ENCODE results near the gene INPPL1.

The INPPL1 gene

DNA sequence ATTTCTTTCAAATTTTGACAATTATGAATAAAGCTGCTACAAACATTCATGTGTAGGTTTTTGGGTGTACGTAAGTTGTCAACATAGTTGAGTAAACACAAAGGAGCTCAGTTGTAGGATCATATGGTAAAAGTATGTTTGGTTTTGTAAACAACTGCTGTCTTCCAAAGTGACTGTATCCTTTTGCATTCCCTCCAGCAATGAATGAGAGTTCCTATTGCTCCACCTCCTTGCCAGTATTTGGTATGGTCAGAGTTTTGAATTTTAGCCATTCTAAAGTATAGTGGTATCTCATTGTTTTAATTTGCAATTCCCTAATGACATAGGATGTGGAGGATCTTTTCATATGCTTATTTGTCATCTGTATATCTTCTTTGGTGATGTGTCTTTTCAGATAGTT lies 47.4 kb downstream of the INPPL1 start:
- Histone ChIP-seq H3K27me3 (replicated peaks) (no peaks in the 10 kb centered on the region), H3K27ac (no peak overlapping the region), H3K4me3 (ENCODE audit: low read depth, low read length) (no peak overlapping the region), H3K36me3 (replicated peaks) (no peaks in the 10 kb centered on the region)
- TF ChIP-seq, protein P1, sequence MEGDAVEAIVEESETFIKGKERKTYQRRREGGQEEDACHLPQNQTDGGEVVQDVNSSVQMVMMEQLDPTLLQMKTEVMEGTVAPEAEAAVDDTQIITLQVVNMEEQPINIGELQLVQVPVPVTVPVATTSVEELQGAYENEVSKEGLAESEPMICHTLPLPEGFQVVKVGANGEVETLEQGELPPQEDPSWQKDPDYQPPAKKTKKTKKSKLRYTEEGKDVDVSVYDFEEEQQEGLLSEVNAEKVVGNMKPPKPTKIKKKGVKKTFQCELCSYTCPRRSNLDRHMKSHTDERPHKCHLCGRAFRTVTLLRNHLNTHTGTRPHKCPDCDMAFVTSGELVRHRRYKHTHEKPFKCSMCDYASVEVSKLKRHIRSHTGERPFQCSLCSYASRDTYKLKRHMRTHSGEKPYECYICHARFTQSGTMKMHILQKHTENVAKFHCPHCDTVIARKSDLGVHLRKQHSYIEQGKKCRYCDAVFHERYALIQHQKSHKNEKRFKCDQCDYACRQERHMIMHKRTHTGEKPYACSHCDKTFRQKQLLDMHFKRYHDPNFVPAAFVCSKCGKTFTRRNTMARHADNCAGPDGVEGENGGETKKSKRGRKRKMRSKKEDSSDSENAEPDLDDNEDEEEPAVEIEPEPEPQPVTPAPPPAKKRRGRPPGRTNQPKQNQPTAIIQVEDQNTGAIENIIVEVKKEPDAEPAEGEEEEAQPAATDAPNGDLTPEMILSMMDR (IDR thresholded peaks at IDR 0.05; ENCODE audit: low read depth, low read length, missing control alignments) = no peak
- in situ Hi-C loops (cut with HindIII; ENCODE audit: low pct_ligation_motif_present, low sequenced_read_pairs) = no loop called here
- no peak for DNase-seq

DNA sequence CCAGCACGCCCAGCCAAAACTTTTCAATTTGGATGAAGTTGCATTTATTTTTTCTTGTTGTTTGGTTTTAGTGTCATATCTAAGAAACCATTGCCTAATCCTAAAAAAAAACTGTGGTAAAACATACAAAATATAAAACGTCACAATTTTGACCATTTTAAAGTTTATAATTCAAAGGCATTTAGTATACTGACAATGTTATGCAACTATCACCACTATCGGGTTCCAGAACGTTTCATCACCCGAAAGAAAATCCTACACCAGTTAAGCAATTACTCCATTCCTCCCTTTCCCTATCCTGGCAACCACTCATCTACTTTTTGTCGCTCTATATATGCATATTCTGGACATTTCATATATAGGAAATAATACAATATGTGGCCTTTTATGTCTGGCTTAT lies 49.9 kb downstream of the INPPL1 start:
- in situ Hi-C loops (cut with HindIII; ENCODE audit: low pct_ligation_motif_present, low sequenced_read_pairs) = no loop called here
- no peak overlapping the region for H3K27ac ChIP-seq
- no peak for DNase-seq
- H3K4me3 ChIP-seq (ENCODE audit: low read depth, low read length) = no peak overlapping the region
- TF ChIP-seq, protein P1 (IDR thresholded peaks at IDR 0.05; ENCODE audit: low read depth, low read length, missing control alignments) = no peak
- H3K36me3 ChIP-seq (replicated peaks) = no peaks in the 10 kb centered on the region
- no peaks in the 10 kb centered on the region for H3K27me3 ChIP-seq (replicated peaks)

DNA sequence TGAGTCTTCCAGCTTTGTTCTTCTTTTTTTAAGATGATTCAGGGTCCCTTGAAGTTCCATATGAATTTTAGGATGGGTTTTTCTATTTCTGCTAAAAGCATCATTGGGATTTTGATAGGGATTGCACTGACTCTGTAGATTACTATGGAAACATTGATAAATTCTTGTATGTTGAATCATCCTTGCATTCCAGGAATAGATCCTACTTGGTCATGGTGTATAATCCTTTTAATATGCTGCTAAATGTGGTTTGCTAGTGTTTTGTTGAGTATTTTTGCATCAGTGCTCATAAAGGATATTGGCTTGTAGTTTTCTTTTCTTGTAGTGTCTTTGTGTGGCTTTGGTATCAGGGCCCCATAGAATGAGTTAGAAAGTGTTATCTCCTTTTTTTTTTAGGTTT lies 54.3 kb downstream of the INPPL1 start:
- Histone ChIP-seq H3K4me3 (ENCODE audit: low read depth, low read length) (no peak overlapping the region), H3K36me3 (replicated peaks) (no peaks in the 10 kb centered on the region), H3K27ac (no peak overlapping the region), H3K27me3 (replicated peaks) (no peaks in the 10 kb centered on the region)
- TF ChIP-seq, protein P1 (IDR thresholded peaks at IDR 0.05; ENCODE audit: low read depth, low read length, missing control alignments) = no peak
- in situ Hi-C loops (cut with HindIII; ENCODE audit: low pct_ligation_motif_present, low sequenced_read_pairs) = no loop called here
- no peak for DNase-seq

DNA sequence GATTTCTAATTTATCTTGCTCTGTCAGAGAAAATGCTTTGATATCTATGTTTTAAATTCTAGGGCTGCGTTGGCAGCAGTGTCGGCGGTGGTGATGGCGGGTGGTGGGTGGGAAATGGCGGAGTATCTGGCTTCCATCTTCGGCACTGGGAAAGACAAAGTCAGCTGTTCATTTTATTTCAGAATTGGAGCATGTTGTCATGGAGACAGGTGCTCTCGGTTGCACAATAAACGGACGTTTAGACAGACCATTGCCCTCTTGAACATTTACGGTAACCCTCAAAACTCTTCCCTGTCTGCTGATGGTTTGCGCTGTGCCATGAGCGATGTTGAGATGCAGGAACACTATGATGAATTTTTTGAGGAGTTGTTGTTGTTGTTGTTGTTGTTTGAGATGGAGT lies 55.5 kb downstream of the INPPL1 start:
- TF ChIP-seq, protein P1 (IDR thresholded peaks at IDR 0.05; ENCODE audit: low read depth, low read length, missing control alignments) = no peak

DNA sequence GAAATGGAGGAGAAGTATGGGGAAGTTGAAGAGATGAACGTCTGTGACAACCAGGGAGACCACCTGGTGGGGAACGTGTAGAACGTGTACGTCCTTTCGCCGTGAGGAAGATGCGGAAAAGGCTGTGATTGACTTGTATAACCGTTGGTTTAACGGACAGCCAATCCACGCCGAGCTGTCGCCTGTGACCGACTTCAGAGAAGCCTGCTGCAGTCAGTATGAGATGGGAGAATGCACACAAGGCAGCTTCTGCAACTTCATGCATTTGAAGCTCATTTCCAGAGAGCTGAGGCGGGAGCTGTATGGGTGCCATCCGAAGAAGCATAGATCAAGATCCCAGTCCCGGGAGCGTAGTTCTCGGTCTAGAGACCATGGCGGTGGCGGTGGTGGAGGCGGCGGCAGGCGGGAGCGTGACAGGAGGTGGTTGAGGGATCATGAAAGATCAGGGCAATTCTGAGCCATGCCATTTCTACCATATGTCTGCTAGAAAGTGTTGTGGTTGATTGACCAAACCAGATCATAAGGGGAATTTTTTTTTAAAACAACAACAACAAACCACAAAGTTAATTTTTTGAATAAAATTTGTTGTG lies 56.3 kb downstream of the INPPL1 start:
- H3K27me3 ChIP-seq (replicated peaks) = no peaks in the 10 kb centered on the region
- H3K4me3 ChIP-seq (ENCODE audit: low read depth, low read length) = no peak overlapping the region
- in situ Hi-C loops (cut with HindIII; ENCODE audit: low pct_ligation_motif_present, low sequenced_read_pairs) = no loop called here

More for the DNA sequence above, 55.5 kb downstream of the INPPL1 start:
- Histone ChIP-seq H3K27ac (no peak overlapping the region), H3K36me3 (replicated peaks) (no peaks in the 10 kb centered on the region), H3K4me3 (ENCODE audit: low read depth, low read length) (no peak overlapping the region), H3K27me3 (replicated peaks) (no peaks in the 10 kb centered on the region)
- no peak for DNase-seq
- in situ Hi-C loops (cut with HindIII; ENCODE audit: low pct_ligation_motif_present, low sequenced_read_pairs) = no loop called here

More for the DNA sequence above, 56.3 kb downstream of the INPPL1 start:
- TF ChIP-seq, protein P1 (IDR thresholded peaks at IDR 0.05; ENCODE audit: low read depth, low read length, missing control alignments) = no peak
- H3K36me3 ChIP-seq (replicated peaks) = no peaks in the 10 kb centered on the region
- no peak overlapping the region for H3K27ac ChIP-seq
- DNase-seq = no peak
